RWPE1 (cell line): ENCODE measurements around the gene S100A16.

Source experiments
- CTCF ChIA-PET: fragments of 350-600 bp; sonication (Branson Sonifier 250); formaldehyde crosslinking; extraction: SDS; loops from one replicate; lab custom pipeline; 2021; lab: Yijun Ruan, JAX
- POLR2A ChIA-PET: fragments of 400-600 bp; formaldehyde crosslinking; extraction: SDS; loops from one replicate; lab custom pipeline; 2020; ENCODE audit warnings: antibody characterized with exemption; ENCODE audit not compliant: low non-redundant PET; lab: Yijun Ruan, JAX
- DNase-seq: peaks from one replicate; pipeline ENCODE4 v3.0.0; 2012; ENCODE audit warnings: low spot score
- H3K27ac ChIP-seq: fragments of 450-650 bp; 2 replicates; pipeline ENCODE4 v1.5.1; 2017
- TF ChIP-seq, protein P1 (sequence below): fragments of 450-650 bp; conservative IDR thresholded peaks from 2 replicates; pipeline ENCODE4 v1.5.1; 2017; ENCODE audit warnings: low read depth, mild to moderate bottlenecking

Gene S100A16

GRCh38 chr1:153633161-153633753 is 20.3 kb upstream of the S100A16 start:
- ChIA-PET POLR2A (interaction anchor here (0.5 to 1.8 kb wide), 11 partner anchors 14 to 150 kb away, joined by 3 to 14 read pairs (median 4); partner anchors contain the start of genes S100A14 and S100A16), CTCF (interaction anchor here (0.6 to 2.5 kb wide), 2 partner anchors 30 to 61 kb away, joined by 5 to 13 read pairs; no protein-coding TSS in a partner anchor)
- TF ChIP-seq, protein P1, sequence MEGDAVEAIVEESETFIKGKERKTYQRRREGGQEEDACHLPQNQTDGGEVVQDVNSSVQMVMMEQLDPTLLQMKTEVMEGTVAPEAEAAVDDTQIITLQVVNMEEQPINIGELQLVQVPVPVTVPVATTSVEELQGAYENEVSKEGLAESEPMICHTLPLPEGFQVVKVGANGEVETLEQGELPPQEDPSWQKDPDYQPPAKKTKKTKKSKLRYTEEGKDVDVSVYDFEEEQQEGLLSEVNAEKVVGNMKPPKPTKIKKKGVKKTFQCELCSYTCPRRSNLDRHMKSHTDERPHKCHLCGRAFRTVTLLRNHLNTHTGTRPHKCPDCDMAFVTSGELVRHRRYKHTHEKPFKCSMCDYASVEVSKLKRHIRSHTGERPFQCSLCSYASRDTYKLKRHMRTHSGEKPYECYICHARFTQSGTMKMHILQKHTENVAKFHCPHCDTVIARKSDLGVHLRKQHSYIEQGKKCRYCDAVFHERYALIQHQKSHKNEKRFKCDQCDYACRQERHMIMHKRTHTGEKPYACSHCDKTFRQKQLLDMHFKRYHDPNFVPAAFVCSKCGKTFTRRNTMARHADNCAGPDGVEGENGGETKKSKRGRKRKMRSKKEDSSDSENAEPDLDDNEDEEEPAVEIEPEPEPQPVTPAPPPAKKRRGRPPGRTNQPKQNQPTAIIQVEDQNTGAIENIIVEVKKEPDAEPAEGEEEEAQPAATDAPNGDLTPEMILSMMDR, result no peak
- H3K27ac ChIP-seq, result peak overlapping the region; percentile 100
- no peak for DNase-seq

GRCh38 chr1:153631047-153632022 is 18.4 kb upstream of the S100A16 start:
- no peak for DNase-seq
- ChIA-PET POLR2A (interaction anchor here (0.6 to 1.5 kb wide), 3 partner anchors 9 to 25 kb away, joined by 3 to 4 read pairs (median 3); no protein-coding TSS in a partner anchor), CTCF (interaction anchor here (0.5 kb wide), 1 partner anchor 121 kb away, joined by 3 read pairs; no protein-coding TSS in a partner anchor)
- TF ChIP-seq, protein P1, result no peak
- H3K27ac ChIP-seq, result peak overlapping the region; percentile 29

- DNase-seq, result no peak
- ChIA-PET CTCF (interaction anchor here (0.8 kb wide), 1 partner anchor 120 kb away, joined by 3 read pairs; no protein-coding TSS in a partner anchor), POLR2A (interaction anchor here (0.5 to 1.5 kb wide), 4 partner anchors 10 to 24 kb away, joined by 3 to 7 read pairs (median 4); no protein-coding TSS in a partner anchor)
- TF ChIP-seq, protein P1, result no peak
- peak overlapping the region; percentile 94 for H3K27ac ChIP-seq
Observed at GRCh38 chr1:153630384-153630783, 17.4 kb upstream of the S100A16 start.

- TF ChIP-seq, protein P1, result no peak
- ChIA-PET POLR2A (interaction anchor here (0.5 to 1.5 kb wide), 2 partner anchors 9 to 15 kb away, joined by 4 to 7 read pairs; no protein-coding TSS in a partner anchor), CTCF (interaction anchor here (0.8 kb wide), 1 partner anchor 119 kb away, joined by 3 read pairs; no protein-coding TSS in a partner anchor)
- DNase-seq, result no peak
- H3K27ac ChIP-seq, result peak overlapping the region; percentile 94
Observed at GRCh38 chr1:153629971-153630370, 17.0 kb upstream of the S100A16 start.

DNA sequence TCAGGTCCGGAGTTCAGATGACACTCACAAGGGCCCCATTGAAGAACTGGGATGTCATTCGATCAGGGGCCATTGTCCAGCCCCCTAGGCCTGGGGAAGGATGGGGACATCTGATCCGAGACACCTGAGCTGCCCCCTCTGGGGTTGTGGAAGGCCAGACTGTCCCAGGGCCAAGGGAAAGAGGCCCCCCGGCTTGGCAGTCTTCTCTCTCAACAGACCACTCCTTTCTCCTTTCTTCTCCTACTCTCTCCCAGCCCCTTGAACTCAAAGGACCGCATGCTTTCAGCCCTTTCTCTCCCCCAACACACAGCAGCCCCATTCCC is 16.4 kb upstream of the S100A16 start:
- no peak for DNase-seq
- ChIA-PET CTCF (interaction anchor here (0.6 to 1.2 kb wide), 3 partner anchors 13 to 104 kb away, joined by 3 to 6 read pairs (median 5); partner anchors contain the start of gene S100A14), POLR2A (interaction anchor here (0.6 to 5.5 kb wide), 2 partner anchors 15 to 26 kb away, joined by 4 to 56 read pairs; partner anchors contain the start of genes S100A14 and S100A16)
- TF ChIP-seq, protein P1, result no peak
- H3K27ac ChIP-seq, result peak overlapping the region; percentile 94
